ENCODE measurements around the gene OTOG. TPM values are rescaled to one million over a fixed set of nuclear protein-coding genes. Genes with fewer than 3 reads are reported as not detected.

OTOG gene
- total RNA-seq, 3 donors from 2014 or later (not counting 1 experiment from before 2014, with no cell fraction given), result not detected

- Histone ChIP-seq H3K36me3 (ENCODE audit: control insufficient read depth, insufficient read depth, low read length) (no peaks in the 10 kb centered on the region), H3K27ac (ENCODE audit: low read length) (no peak overlapping the region), H3K9me3 (ENCODE audit: control insufficient read depth, insufficient read depth, low read length) (no peaks in the 10 kb centered on the region), H3K4me1 (ENCODE audit: control insufficient read depth, insufficient read depth, low read length) (no peaks in the 10 kb centered on the region), H3K27me3 (ENCODE audit: control insufficient read depth, insufficient read depth, low read length) (no peaks in the 10 kb centered on the region), H3K4me3 (ENCODE audit: low read length) (no peak overlapping the region)
- Mint-ChIP-seq H3K4me3 (no peak overlapping the region), H3K4me1 (peaks cover 0 to 5% of the 10 kb centered on the region in 2 donors), H3K27me3 (ENCODE audit: low read depth in 2 of 2) (no peaks in the 10 kb centered on the region), H3K36me3 (no peaks in the 10 kb centered on the region), H3K27ac (no peak overlapping the region), H3K9me3 (no peaks in the 10 kb centered on the region)
- ATAC-seq (no peak), DNase-seq (no peak)
- WGBS (ENCODE audit: insufficient coverage), result 100% methylated on average over 1 of the region's 2 CpGs
- TF ChIP-seq CTCF (IDR thresholded peaks at IDR 0.05), result no peak
- intact Hi-C loops (cut with micrococcal nuclease), result no loop called here
Observed at GRCh38 chr11:17564687-17565042, 17.6 kb downstream of the OTOG start.

- Mint-ChIP-seq H3K27ac (no peak overlapping the region), H3K9me3 (no peaks in the 10 kb centered on the region), H3K4me1 (peaks cover 6 to 16% of the 10 kb centered on the region in 2 donors), H3K27me3 (ENCODE audit: low read depth in 2 of 2) (peaks cover 0 to 4% of the 10 kb centered on the region in 2 donors), H3K4me3 (no peak overlapping the region), H3K36me3 (no peaks in the 10 kb centered on the region)
- H3K27ac ChIP-seq (ENCODE audit: low read length), result no peak overlapping the region
- H3K36me3 ChIP-seq (ENCODE audit: control insufficient read depth, insufficient read depth, low read length), result no peaks in the 10 kb centered on the region
- H3K27me3 ChIP-seq (ENCODE audit: control insufficient read depth, insufficient read depth, low read length), result no peaks in the 10 kb centered on the region
- no peak overlapping the region for H3K4me3 ChIP-seq (ENCODE audit: low read length)
- ATAC-seq, result no peak
- DNase-seq, result no peak
- intact Hi-C loops (cut with micrococcal nuclease), result no loop called here
- 85% methylated on average over 4 of the region's 4 CpGs for WGBS (ENCODE audit: insufficient coverage)
- H3K9me3 ChIP-seq (ENCODE audit: control insufficient read depth, insufficient read depth, low read length), result no peaks in the 10 kb centered on the region
- no peaks in the 10 kb centered on the region for H3K4me1 ChIP-seq (ENCODE audit: control insufficient read depth, insufficient read depth, low read length)
- TF ChIP-seq CTCF (IDR thresholded peaks at IDR 0.05), result no peak
Observed at GRCh38 chr11:17568944-17569343, 21.9 kb downstream of the OTOG start.

- Histone ChIP-seq H3K9me3 (ENCODE audit: control insufficient read depth, insufficient read depth, low read length) (no peaks in the 10 kb centered on the region), H3K27me3 (ENCODE audit: control insufficient read depth, insufficient read depth, low read length) (no peaks in the 10 kb centered on the region), H3K36me3 (ENCODE audit: control insufficient read depth, insufficient read depth, low read length) (no peaks in the 10 kb centered on the region), H3K4me3 (ENCODE audit: low read length) (no peak overlapping the region), H3K27ac (ENCODE audit: low read length) (no peak overlapping the region), H3K4me1 (ENCODE audit: control insufficient read depth, insufficient read depth, low read length) (no peaks in the 10 kb centered on the region)
- WGBS (ENCODE audit: insufficient coverage), result 90% methylated on average over 23 of the region's 23 CpGs
- peaks cover 6 to 16% of the 10 kb centered on the region in 2 donors for H3K4me1 Mint-ChIP-seq
- intact Hi-C loops (cut with micrococcal nuclease), result no loop called here
- H3K27me3 Mint-ChIP-seq (ENCODE audit: low read depth in 2 of 2), result peaks cover 0 to 4% of the 10 kb centered on the region in 2 donors
- no peaks in the 10 kb centered on the region for H3K9me3 Mint-ChIP-seq
- no peak overlapping the region for H3K27ac Mint-ChIP-seq
- H3K4me3 Mint-ChIP-seq, result no peak overlapping the region
- DNase-seq (no peak), ATAC-seq (no peak)
- H3K36me3 Mint-ChIP-seq, result no peaks in the 10 kb centered on the region
- no peak for TF ChIP-seq CTCF (IDR thresholded peaks at IDR 0.05)
Observed at GRCh38 chr11:17570034-17570433, 23.0 kb downstream of the OTOG start.

All from natural killer cell (primary cell).